H1 (cell line): ENCODE data around the gene PRKAG1. TPM values are rescaled to one million over a fixed set of nuclear protein-coding genes. Genes with fewer than 3 reads are reported as not detected.

Source experiments
- EP300 ChIP-seq, 2 experiments: IDR thresholded peaks; 1 replicate in 1 of 2; 2 replicates in 1 of 2; pipeline ENCODE4 v1.6.1; 2011 to 2012; ENCODE audit warnings: low read depth in 2 of 2, low read length in 2 of 2, mild to moderate bottlenecking in 2 of 2, borderline replicate concordance in 1 of 2, inconsistent platforms in 1 of 2, moderate library complexity in 1 of 2
- SIN3A ChIP-seq, 2 experiments: IDR thresholded peaks in 1 of 2; conservative IDR thresholded peaks in 1 of 2; 2 replicates each; pipeline ENCODE4 v1.6.1; 2011 to 2012; ENCODE audit warnings: low read length in 2 of 2, improper control_type of control experiment in 1 of 2, low read depth in 1 of 2, mild to moderate bottlenecking in 1 of 2
- polyA plus RNA-seq, 7 experiments: library from polyadenylated mRNA; depleted of rRNA in 3 of 7; stranded (reverse) in 5 of 7; unstranded in 2 of 7; fragments of >200 nt in 5 of 7; fragments of 200-250 nt in 2 of 7; gene quantifications; 1 replicate in 5 of 7; 2 replicates in 1 of 7; 4 replicates in 1 of 7; pipeline versions ENCODE4 v1.2.1 to v1.2.3, GENCODE V29; 2011 to 2013; ENCODE audit warnings: missing spikeins in 2 of 7, mixed read lengths in 2 of 7
- total RNA-seq: library from RNA; stranded (reverse); fragmentation: NEBNext Ultra II Directional; extraction: Animal tissue kit (Norgen Biotek cat#: 25700); gene quantifications from 2 replicates; pipeline ENCODE4 v1.2.1, GENCODE V29; 2021
- TF ChIP-seq, protein P1 (sequence below): IDR thresholded peaks from 2 replicates; pipeline ENCODE4 v1.6.1; 2011; ENCODE audit warnings: low read depth, mild to moderate bottlenecking, low read length; ENCODE audit not compliant: insufficient read depth

PRKAG1 gene
- total and polyA plus RNA-seq, 2 of the 8 experiments (the other 6 are each of a cell fraction or from before 2014, with no cell fraction given), result 38.6 to 57.5 TPM

DNA sequence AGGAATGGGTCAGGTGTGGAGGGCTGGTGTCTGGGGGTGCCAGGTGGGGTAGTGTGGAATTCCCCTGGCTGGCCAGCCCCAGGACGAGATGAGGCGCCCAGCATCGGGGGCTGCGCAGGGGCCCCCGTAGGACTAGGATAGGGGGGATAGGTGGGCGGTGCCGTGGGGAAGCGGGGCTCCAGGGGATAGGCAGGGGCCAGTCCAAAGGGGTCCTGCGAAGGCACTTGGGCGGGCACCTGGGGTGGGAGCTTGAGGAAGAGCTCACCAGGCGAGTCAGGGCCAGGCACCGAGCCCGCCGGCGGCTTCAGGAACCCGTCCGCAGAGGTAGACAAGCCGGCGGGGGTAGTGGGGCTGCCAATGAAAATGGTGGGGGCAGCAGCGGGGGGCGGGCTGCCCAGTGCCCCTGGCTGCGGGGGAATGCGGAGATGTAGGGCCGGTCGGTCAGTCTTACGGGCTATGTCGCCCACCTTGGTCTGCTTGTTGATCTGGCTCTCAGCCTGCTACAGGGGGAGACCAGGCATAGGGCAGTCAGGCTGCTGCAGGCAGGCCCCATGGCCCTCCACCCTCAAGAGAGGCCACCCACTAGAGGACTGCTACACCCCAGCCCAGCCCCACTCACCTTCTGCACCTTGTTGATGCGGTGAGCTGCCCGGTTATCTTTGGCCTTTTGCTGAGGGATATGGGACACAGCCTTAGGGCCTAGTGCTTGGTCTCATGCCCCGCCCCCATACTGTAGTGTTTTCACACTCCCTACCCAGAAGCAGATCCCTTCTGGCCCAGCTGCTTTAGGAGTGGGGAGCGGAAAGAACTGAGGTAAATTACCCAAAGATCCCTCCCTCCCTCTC, 22.7 kb upstream of the PRKAG1 start (continued):
- TF ChIP-seq SIN3A (conservative IDR thresholded peaks at IDR 0.05 in 1 of 2, IDR thresholded peaks at IDR 0.05 in 1 of 2; ENCODE audit: low read depth in 1 of 2, low read length in 2 of 2) (no peak), EP300 (IDR thresholded peaks at IDR 0.05; ENCODE audit: borderline replicate concordance in 1 of 2, low read depth in 2 of 2, low read length in 2 of 2) (no peak)
- TF ChIP-seq, protein P1, sequence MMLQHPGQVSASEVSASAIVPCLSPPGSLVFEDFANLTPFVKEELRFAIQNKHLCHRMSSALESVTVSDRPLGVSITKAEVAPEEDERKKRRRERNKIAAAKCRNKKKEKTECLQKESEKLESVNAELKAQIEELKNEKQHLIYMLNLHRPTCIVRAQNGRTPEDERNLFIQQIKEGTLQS, result no peak
